ES-I3 (cell line): Measurements from ENCODE around the gene EYS.
"Not testable (repeated sequence)": the region's sequence is repeated elsewhere in the genome, so short reads cannot be mapped to it uniquely, and the experiment has no call there.

Experiments used
- H3K36me3 ChIP-seq: 2 replicates; pipeline ENCODE4 v1.6.1; 2013; ENCODE audit warnings: mild to moderate bottlenecking, low read length, control low read depth, moderate library complexity; ENCODE audit not compliant: insufficient read depth
- H3K4me1 ChIP-seq: 2 replicates; pipeline ENCODE4 v1.6.1; 2013; ENCODE audit warnings: mild to moderate bottlenecking, control low read depth, low read length; ENCODE audit not compliant: insufficient read depth
- H3K9ac ChIP-seq: 2 replicates; pipeline ENCODE4 v1.6.1; 2013; ENCODE audit warnings: low read depth, mild to moderate bottlenecking, low read length, moderate library complexity
- H3K9me3 ChIP-seq: 2 replicates; pipeline ENCODE4 v1.6.1; 2013; ENCODE audit warnings: mild to moderate bottlenecking, low read length, moderate library complexity; ENCODE audit not compliant: control insufficient read depth, insufficient read depth

The EYS gene

GRCh38 chr6:63943826-63944225 is 1763.2 kb downstream of the EYS start:
- no peaks in the 10 kb centered on the region for H3K36me3 ChIP-seq
- no peaks in the 10 kb centered on the region for H3K9me3 ChIP-seq
- H3K4me1 ChIP-seq = 0 out of 2 replicates have a peak, but pooled peaks cover 8% of the 10 kb centered on the region
- no peak overlapping the region for H3K9ac ChIP-seq

DNA sequence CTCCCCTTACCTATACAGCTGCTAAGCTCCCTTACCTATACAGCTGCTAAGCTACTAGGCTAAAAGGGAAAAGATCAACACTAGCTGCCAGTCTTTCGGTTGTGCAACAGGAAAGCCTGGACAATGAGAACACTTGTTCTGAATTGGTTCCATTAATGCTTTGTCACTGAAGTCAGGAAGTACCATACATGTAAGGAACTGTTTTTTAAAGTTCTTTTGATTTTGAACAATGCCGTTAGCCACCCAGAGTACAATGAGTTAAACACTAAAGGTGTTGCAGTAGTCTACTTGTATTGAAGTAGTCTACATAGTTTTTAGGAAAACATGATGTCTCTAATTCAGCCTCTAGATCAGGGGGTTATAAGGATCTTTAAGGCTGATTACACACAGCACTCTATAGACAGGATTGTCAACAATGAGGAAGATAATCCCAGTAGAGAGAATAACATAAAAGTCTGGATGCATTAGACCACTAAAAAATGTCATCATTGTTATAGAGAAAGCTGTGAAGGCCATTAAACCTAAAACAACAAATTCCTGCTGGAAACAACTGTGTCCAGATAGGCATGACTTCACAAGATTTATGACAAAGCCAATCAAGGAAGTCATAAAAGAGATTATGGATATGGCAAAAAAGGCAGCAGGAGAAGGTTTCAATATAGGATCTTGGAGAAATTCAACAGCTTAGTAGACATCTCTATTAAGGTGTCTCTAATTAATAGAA is 1765.1 kb downstream of the EYS start:
- Histone ChIP-seq H3K9ac (no peak overlapping the region), H3K9me3 (no peaks in the 10 kb centered on the region), H3K4me1 (0 out of 2 replicates have a peak, but pooled peaks cover 8% of the 10 kb centered on the region), H3K36me3 (no peaks in the 10 kb centered on the region)

GRCh38 chr6:63940056-63940455 is 1767.0 kb downstream of the EYS start:
- H3K9ac ChIP-seq = no peak overlapping the region
- no peaks in the 10 kb centered on the region for H3K9me3 ChIP-seq
- 0 out of 2 replicates have a peak, but pooled peaks cover 8% of the 10 kb centered on the region for H3K4me1 ChIP-seq
- H3K36me3 ChIP-seq = no peaks in the 10 kb centered on the region

GRCh38 chr6:63936399-63936798 is 1770.6 kb downstream of the EYS start:
- Histone ChIP-seq H3K9ac (no peak overlapping the region), H3K4me1 (no peaks in the 10 kb centered on the region), H3K36me3 (no peaks in the 10 kb centered on the region), H3K9me3 (no peaks in the 10 kb centered on the region)

DNA sequence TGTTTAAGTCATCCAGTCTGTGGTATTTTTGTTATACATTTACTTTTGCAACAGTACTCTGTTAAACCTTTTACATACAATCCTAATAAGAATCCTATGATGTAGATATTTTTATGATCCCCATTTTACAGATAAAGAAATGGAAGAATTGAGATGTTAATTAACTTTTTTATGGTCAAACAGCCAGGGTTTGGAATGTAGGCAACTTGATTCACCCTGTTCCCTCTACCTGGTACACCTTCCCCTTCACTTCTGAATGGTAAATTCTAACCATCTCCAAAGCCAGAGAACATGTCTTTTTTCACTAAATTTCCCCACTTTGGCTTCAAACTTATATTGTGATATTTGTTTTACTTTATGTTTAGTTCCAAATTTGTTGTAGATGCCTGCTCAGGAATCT is 1771.3 kb downstream of the EYS start:
- Histone ChIP-seq H3K4me1 (no peaks in the 10 kb centered on the region), H3K36me3 (no peaks in the 10 kb centered on the region), H3K9me3 (no peaks in the 10 kb centered on the region)

DNA sequence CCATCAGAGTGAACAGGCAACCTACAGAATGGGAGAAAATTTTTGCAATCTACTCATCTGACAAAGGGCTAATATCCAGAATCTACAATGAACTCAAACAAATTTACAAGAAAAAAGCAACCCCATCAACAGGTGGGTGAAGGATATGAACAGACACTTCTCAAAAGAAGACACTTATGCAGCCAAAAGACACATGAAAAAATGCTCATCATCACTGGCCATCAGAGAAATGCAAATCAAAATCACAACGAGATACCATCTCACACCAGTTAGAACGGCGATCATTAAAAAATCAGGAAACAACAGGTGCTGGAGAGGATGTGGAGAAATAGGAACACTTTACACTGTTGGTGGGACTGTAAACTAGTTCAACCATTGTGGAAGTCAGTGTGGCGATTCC is 1773.1 kb downstream of the EYS start:
- not testable (repeated sequence) for H3K4me1 ChIP-seq, H3K9me3 ChIP-seq, H3K36me3 ChIP-seq, H3K9ac ChIP-seq

More for the DNA sequence above, 1771.3 kb downstream of the EYS start:
- no peak overlapping the region for H3K9ac ChIP-seq

GRCh38 chr6:63930848-63931247 is 1776.2 kb downstream of the EYS start:
- no peaks in the 10 kb centered on the region for H3K4me1 ChIP-seq
- H3K36me3 ChIP-seq = no peaks in the 10 kb centered on the region
- H3K9me3 ChIP-seq = no peaks in the 10 kb centered on the region
- H3K9ac ChIP-seq = no peak overlapping the region

DNA sequence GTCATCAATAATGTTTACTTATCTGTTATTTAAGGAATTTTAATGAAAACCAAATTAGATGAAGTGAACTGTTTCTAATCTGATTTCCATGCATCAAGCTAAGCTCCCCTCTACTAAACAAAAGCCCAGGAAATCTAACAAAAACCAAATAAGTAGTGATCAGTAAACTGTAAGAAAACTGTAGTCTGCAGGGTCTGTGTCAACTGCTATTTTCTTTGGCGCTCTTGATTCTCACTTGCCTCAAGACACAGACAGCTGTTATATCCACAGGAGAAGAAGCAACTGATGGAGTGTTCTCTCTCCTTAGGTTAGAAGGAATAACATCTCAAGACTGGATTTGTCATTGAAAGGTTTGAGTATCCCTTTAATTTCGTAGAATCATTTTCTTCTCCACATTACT is 1777.9 kb downstream of the EYS start:
- Histone ChIP-seq H3K9ac (no peak overlapping the region), H3K36me3 (no peaks in the 10 kb centered on the region), H3K4me1 (no peaks in the 10 kb centered on the region), H3K9me3 (no peaks in the 10 kb centered on the region)

- Histone ChIP-seq H3K9ac (no peak overlapping the region), H3K36me3 (no peaks in the 10 kb centered on the region), H3K4me1 (no peaks in the 10 kb centered on the region), H3K9me3 (no peaks in the 10 kb centered on the region)
Observed at GRCh38 chr6:63928613-63929012, 1778.4 kb downstream of the EYS start.

DNA sequence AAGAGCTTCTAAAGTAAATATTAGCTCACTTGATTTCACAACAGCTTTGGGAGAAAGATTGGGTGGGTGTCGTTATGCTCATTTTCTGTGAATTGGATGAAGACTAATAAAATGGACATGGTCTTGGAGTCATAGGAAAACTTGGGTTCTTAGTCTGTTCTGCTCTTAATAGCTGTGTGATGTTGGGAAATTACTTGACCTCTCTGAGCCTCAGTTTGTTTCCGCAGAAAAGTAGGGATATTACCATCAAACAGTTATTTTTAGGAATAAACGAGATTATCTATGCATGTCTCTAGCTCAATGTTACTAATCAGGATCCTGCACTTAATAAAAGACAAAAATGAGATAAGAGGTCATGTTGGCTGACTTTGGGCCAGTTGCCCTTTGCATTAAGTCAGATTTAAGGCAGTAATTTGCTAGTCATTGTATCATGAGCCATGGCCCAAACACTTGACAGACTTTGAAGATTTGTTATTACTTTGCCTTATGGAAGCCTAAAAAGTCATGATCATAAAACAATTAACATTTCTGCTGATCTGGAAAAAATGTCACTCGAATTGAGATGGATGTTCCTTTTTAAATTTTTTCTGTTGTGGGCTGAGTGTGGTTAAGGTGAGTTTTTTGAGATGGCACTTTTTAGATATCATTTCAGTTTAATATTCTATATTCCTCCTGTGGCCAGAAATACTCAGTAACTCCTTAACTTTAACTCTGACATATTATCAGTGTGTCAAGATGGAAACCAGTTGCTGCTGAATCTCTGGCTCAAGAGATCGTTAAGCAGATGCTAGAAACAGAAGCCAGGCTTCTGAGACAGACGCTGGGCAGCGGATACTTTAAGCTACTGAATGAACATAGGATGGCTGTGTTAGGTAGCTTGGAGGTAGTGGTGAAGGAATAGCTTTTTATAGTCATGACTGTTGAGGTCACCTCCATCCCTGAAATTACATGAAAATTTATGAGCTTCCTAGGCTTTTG is 1779.8 kb downstream of the EYS start:
- Histone ChIP-seq H3K4me1 (no peaks in the 10 kb centered on the region), H3K36me3 (no peaks in the 10 kb centered on the region), H3K9me3 (no peaks in the 10 kb centered on the region), H3K9ac (no peak overlapping the region)

DNA sequence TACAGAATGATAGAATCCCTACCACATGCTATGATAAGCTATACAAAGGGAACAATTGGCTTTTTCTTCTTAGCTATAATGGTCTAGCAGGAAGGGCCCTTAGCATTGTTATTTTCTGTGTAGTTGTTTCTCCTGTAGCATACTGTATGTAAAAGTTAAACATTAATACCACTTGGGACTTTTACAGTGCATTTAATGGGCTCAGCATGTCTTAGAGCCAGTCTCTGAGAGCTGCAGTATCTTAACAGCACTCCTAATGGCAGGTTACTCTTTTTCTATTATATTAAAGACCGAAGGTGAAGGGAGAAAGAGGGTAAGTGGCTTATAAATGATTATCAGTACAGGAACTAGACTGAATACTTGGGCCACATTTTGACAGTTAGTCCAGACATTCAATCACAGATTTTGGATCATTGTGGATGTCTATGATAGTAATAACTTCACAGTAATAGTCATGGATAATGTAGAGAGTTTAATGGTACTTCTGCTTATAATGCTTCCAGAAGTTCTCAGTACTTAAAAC is 1780.7 kb downstream of the EYS start:
- no peaks in the 10 kb centered on the region for H3K4me1 ChIP-seq
- no peaks in the 10 kb centered on the region for H3K36me3 ChIP-seq
- no peak overlapping the region for H3K9ac ChIP-seq
- H3K9me3 ChIP-seq = no peaks in the 10 kb centered on the region

DNA sequence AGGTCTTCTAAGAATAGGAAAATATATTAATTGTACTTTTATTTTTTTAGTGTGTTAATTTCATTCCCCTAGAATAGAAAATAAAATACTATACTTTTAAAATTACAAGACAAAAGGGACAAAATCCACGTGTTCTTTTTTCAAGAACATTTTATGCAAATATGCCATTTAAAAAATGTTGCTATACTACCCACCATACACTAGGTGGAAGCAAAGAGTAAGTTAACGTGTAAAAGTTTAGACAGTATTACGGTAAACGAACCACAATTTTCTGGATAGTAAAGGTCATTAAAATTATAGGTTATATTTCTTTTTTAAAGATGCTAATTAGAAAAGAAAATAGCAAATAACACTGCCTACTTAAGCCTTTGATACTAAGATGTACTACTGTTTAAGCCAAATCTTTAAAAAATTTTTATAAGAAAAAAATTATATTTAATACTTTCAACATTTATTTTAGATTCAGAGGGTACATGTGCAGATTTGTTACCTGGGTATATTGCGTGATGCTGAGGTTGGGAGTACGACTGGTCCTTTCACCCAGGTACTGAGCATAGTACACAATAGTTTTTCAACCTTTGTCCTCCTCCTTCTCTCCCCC is 1783.8 kb downstream of the EYS start:
- H3K9ac ChIP-seq = no peak overlapping the region
- H3K4me1 ChIP-seq = no peaks in the 10 kb centered on the region
- H3K36me3 ChIP-seq = no peaks in the 10 kb centered on the region
- H3K9me3 ChIP-seq = no peaks in the 10 kb centered on the region

DNA sequence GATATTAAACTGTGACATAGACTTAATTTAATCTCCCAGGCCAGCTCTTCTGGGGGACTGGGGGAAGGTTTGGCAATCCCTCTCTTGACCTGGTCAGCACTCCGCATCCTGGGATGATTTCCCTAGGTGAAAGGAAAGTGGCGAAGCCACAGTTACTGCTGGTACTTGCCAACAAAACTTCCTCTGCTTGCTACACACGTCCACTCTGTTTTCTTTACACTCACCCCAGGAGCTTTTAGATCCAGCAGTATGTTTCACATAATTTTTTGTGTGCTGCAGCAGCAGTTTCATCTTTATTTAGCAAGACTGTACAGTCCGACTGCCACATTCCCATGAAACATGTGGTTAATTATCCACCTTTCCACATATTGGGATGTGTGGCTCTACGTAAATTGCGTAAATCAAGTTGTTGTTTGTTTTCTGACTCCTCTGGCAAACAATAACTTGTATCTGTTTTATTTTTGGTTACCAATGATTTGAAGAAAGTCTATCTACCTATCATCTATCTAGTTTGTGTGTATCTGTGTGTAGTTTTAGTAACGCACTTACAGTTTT is 1787.4 kb downstream of the EYS start:
- Histone ChIP-seq H3K9me3 (no peaks in the 10 kb centered on the region), H3K36me3 (no peaks in the 10 kb centered on the region), H3K9ac (no peak overlapping the region), H3K4me1 (no peaks in the 10 kb centered on the region)

DNA sequence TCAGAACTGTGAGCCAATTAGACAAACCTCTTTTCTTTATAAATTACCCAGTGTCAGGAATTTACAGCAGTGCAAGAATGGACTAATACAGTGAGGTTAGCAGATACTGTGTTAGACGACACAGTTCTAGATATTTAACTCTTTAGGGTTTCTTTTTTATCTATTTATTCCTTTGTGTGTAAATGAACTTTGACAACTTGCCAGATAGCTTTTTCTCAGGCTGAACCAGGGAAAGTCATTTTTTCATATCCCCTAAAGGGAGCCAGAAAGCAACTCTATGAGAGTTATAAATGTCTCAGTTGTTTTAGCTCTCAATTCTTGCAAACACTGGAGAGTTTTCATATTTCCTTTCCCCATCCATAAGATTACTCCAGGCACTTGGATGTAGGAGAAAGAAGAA is 1794.1 kb downstream of the EYS start:
- no peak overlapping the region for H3K9ac ChIP-seq

More for the DNA sequence above, 1794.1 kb downstream of the EYS start:
- Histone ChIP-seq H3K9me3 (no peaks in the 10 kb centered on the region; the same call in 1 of the 2 replicates), H3K4me1 (no peaks in the 10 kb centered on the region), H3K36me3 (no peaks in the 10 kb centered on the region)
